ENCODE measurements around the gene UBR4. TPM values are rescaled to one million over a fixed set of nuclear protein-coding genes. Genes with fewer than 3 reads are reported as not detected.

UBR4 gene
- total and polyA plus RNA-seq, 10 of the 15 experiments (the other 5 are each of a cell fraction or from before 2014, with no cell fraction given): 34.2 to 124 (median 56.2) TPM

DNA sequence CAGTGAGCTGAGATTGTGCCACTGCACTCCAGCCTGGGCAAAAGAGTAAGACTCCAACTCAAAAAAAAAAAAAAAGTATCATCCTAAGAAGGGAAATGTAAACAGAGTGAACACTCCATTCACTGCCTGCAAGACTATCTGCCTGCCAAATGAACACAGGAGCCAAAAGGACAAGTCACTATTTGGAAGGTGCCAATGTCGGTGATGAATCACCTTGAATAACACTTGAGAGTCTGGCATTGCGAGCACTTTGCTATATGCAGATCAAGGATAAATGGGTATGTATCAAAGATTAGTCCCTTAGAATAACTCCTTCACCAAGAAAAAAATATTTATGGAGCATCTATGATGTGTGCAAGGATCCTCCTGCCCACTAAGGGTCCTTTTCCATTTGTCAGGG, 6.6 kb downstream of the UBR4 start:
- intact Hi-C loops (cut with micrococcal nuclease; ENCODE audit: unreplicated experiment) (loop anchor here (10.0 kb wide), 1 partner anchor 249 kb away; the partner anchor contains the start of gene IFFO2), in situ Hi-C loops (cut with MboI) (no loop called here)
- peaks cover 68% of the 10 kb centered on the region for H3K79me2 ChIP-seq (ENCODE audit: control insufficient read depth, insufficient read depth, low read length)
- no peak overlapping the region for H3K4me3 ChIP-seq
- no TSS peak for BruUV-seq (replicated peaks)
- H3K36me3 ChIP-seq (ENCODE audit: control insufficient read depth in 2 of 2, insufficient read depth in 2 of 2, low read length in 1 of 2): peaks cover 5 to 12% of the 10 kb centered on the region in 2 experiments; a peak in 3 of 4 replicates
- H3K9me3 ChIP-seq (replicated peaks; ENCODE audit: control insufficient read depth, insufficient read depth, low read length): no peaks in the 10 kb centered on the region
- H3K27me3 ChIP-seq (replicated peaks in 1 of 2; ENCODE audit: control insufficient read depth in 2 of 2, insufficient read depth in 2 of 2, low read length in 1 of 2): no peaks in the 10 kb centered on the region
- H4K20me1 ChIP-seq (ENCODE audit: control insufficient read depth, insufficient read depth): no peaks in the 10 kb centered on the region
- TF ChIP-seq RBBP5 (conservative IDR thresholded peaks at IDR 0.05) (no peak), RB1 (IDR thresholded peaks at IDR 0.05; ENCODE audit: borderline replicate concordance) (no peak), E4F1 (IDR thresholded peaks at IDR 0.05; ENCODE audit: borderline replicate concordance, partially characterized antibody) (no peak), NR2F1 (conservative IDR thresholded peaks at IDR 0.05) (no peak), JUND (IDR thresholded peaks at IDR 0.05; ENCODE audit: low read depth, low read length) (no peak)
- TF ChIP-seq, protein P1, sequence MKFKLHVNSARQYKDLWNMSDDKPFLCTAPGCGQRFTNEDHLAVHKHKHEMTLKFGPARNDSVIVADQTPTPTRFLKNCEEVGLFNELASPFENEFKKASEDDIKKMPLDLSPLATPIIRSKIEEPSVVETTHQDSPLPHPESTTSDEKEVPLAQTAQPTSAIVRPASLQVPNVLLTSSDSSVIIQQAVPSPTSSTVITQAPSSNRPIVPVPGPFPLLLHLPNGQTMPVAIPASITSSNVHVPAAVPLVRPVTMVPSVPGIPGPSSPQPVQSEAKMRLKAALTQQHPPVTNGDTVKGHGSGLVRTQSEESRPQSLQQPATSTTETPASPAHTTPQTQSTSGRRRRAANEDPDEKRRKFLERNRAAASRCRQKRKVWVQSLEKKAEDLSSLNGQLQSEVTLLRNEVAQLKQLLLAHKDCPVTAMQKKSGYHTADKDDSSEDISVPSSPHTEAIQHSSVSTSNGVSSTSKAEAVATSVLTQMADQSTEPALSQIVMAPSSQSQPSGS (IDR thresholded peaks at IDR 0.05; ENCODE audit: low read length): no peak
- TF ChIP-seq, protein P2, sequence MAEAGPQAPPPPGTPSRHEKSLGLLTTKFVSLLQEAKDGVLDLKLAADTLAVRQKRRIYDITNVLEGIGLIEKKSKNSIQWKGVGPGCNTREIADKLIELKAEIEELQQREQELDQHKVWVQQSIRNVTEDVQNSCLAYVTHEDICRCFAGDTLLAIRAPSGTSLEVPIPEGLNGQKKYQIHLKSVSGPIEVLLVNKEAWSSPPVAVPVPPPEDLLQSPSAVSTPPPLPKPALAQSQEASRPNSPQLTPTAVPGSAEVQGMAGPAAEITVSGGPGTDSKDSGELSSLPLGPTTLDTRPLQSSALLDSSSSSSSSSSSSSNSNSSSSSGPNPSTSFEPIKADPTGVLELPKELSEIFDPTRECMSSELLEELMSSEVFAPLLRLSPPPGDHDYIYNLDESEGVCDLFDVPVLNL (IDR thresholded peaks at IDR 0.05; ENCODE audit: low read depth, low read length): no peak
- RAD21 ChIA-PET (ENCODE audit: unreplicated experiment): no interaction called here
- no peak overlapping the region for H3K27ac ChIP-seq (ENCODE audit: control insufficient read depth, insufficient read depth)
- no peak for DNase-seq (ENCODE audit: low read depth, low spot score)
- CTCF ChIA-PET: no interaction called here
- H2AFZ ChIP-seq (ENCODE audit: control insufficient read depth, low read depth, low read length): no peak overlapping the region
- SMC1A ChIA-PET (ENCODE audit: uncharacterized antibody, unreplicated experiment): interaction anchor here (1.6 kb wide), 1 partner anchor 9 kb away, joined by 7 read pairs; no protein-coding TSS in a partner anchor
- no peak for ATAC-seq
- no peak overlapping the region for H3K4me2 ChIP-seq (ENCODE audit: control insufficient read depth, insufficient read depth)
- FAIRE-seq: no peak
- no peak overlapping the region for H3K9ac ChIP-seq (ENCODE audit: control insufficient read depth, insufficient read depth, low read length)
- WGBS (ENCODE audit: insufficient coverage, insufficient replicate concordance, low lambda C conversion rate, missing lambda C conversion rate): 96% methylated on average over 2 of the region's 2 CpGs
- POLR2A ChIA-PET: no interaction called here
- H3K4me1 ChIP-seq (ENCODE audit: control insufficient read depth, insufficient read depth, low read length): peaks cover 13% of the 10 kb centered on the region

All from GM12878 (cell line).